Immature natural killer cell (primary cell): Measurements from ENCODE around the gene ASCL3. TPM values are rescaled to one million over a fixed set of nuclear protein-coding genes. Genes with fewer than 3 reads are reported as not detected.
"Not testable (repeated sequence)": the region's sequence is repeated elsewhere in the genome, so short reads cannot be mapped to it uniquely, and the experiment has no call there.

ENCODE experiments used
- DNase-seq, 3 donors: peaks; one replicate each; pipeline ENCODE4 v3.0.0; 2022; ENCODE audit warnings: mixed read lengths in 1 of 3
- H3K27ac Mint-ChIP-seq, 6 donors: one replicate each; pipeline ENCODE4 v1.8.0; 2020; ENCODE audit warnings: mixed read lengths in 6 of 6, mild to moderate bottlenecking in 5 of 6, inconsistent platforms in 4 of 6, moderate library complexity in 3 of 6
- H3K27me3 Mint-ChIP-seq, 3 donors: one replicate each; pipeline ENCODE4 v1.8.0; 2020 to 2021; ENCODE audit warnings: low read depth in 3 of 3, mild to moderate bottlenecking in 3 of 3, mixed read lengths in 3 of 3, moderate library complexity in 3 of 3, inconsistent platforms in 1 of 3
- H3K36me3 Mint-ChIP-seq, 3 donors: one replicate each; pipeline ENCODE4 v1.8.0; 2020; ENCODE audit warnings: mixed read lengths in 3 of 3, inconsistent platforms in 2 of 3, mild to moderate bottlenecking in 2 of 3
- H3K4me1 Mint-ChIP-seq, 2 donors: one replicate each; pipeline ENCODE4 v1.8.0; 2020; ENCODE audit warnings: inconsistent platforms in 2 of 2, mild to moderate bottlenecking in 2 of 2, mixed read lengths in 2 of 2, moderate library complexity in 1 of 2
- H3K4me3 Mint-ChIP-seq, 5 donors: one replicate each; pipeline ENCODE4 v1.8.0; 2020; ENCODE audit warnings: mild to moderate bottlenecking in 5 of 5, mixed read lengths in 5 of 5, inconsistent platforms in 3 of 5, moderate library complexity in 3 of 5
- H3K9me3 Mint-ChIP-seq, 6 donors: one replicate each; pipeline ENCODE4 v1.8.0; 2020; ENCODE audit warnings: mild to moderate bottlenecking in 6 of 6, mixed read lengths in 6 of 6, inconsistent platforms in 4 of 6, moderate library complexity in 3 of 6
- polyA plus RNA-seq, 3 donors: library from polyadenylated mRNA; unstranded; fragments of 300-500 nt; fragmentation: Illumina TruSeq; gene quantifications; one replicate each; pipeline ENCODE4 v1.2.3, GENCODE V29; 2021

Gene ASCL3
- polyA plus RNA-seq, 3 donors from 2014 or later = not detected

DNA sequence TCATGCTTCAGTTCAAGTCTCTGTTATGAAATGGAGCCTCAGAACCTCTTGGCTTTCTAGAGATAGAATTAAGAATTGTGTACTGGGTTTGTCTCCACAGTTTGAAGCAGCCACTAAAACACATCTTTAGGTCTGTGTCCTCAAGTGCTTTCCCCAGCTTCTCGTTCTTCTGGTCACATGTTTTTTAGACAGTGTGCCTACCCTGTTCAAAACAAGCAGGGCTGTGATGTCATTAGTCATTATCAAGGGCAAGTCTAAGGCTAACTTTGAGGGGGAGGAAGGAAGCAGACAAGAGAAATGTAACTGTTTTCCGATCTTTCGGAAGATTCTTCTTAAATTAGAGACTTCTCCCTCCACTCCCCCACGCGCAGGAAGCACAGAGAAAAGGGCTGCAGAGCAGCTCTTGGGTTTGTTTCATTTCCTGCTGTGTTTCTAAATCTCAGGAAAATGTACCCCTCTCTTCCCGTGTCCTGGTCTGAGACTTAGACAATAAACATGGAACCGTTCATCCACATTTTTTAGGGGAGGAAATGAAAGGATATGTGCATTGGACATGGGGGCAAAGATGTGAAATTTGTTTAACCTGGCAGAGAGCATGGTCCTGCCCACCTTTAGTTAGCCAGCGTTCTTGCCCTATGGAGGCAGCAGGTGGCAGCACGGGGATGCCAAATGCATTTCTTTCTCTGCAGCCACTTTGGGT lies 28.7 kb downstream of the ASCL3 start:
- Mint-ChIP-seq H3K9me3 (no peaks in the 10 kb centered on the region), H3K4me3 (peak overlapping the region; percentile 31 to 69 (median 40)), H3K4me1 (peaks cover 27 to 45% of the 10 kb centered on the region in 2 donors), H3K27me3 (peaks cover 0 to 5% (median 0%) of the 10 kb centered on the region in 3 donors), H3K36me3 (peaks cover 0 to 8% (median 4%) of the 10 kb centered on the region in 3 donors), H3K27ac (peak overlapping the region in 4 of 6 donors; percentile 11 to 83 (median 70))
- peak; percentile 14 to 36 (median 17) for DNase-seq

DNA sequence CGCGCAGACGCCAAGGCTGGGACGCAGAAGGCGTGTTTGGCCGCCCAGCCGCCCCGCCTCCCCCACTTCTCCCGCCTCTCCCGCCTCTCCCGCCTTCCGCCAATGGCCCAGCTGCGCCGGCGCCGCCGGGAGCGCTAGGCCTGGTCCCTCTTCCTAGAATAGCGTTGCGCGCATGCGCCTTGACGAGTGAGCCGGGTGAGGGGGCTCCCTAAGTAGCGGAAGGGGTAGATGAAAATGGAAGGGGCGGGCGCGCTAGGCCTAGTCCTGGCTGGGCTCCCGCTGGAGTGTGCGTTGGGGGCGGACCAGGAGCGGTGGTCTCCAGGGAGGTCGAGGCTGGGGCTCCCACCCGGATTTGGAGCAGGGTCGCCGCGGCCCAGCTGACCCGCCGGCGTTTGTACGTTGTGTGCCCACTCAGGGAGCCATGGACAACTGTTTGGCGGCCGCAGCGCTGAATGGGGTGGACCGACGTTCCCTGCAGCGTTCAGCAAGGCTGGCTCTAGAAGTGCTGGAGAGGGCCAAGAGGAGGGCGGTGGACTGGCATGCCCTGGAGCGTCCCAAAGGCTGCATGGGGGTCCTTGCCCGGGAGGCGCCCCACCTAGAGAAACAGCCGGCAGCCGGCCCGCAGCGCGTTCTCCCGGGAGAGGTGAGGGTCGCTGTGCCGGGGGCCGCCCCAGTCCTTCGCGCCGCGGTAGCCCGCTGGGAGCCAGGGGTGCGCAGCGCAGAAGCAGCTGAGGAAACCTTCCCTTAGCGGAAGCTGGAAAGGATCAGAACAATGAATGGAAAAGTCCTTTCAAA lies 31.6 kb downstream of the ASCL3 start, which contains the start of gene AKIP1:
Gene AKIP1 (plus strand): TSS at position 161 of the 795 bp plus-strand sequence. CDS start 261 bp downstream, at position 422.
- Mint-ChIP-seq H3K27me3 (peaks cover 0 to 7% (median 2%) of the 10 kb centered on the region in 3 donors), H3K4me3 (peak within 1 kb of the TSS; percentile 91 to 95 (median 92)), H3K9me3 (no peaks in the 10 kb centered on the region), H3K4me1 (peaks cover 29 to 50% of the 10 kb centered on the region in 2 donors), H3K36me3 (no peaks in the 10 kb centered on the region), H3K27ac (peak within 1 kb of the TSS; percentile 57 to 89 (median 78))
- peak; percentile 72 to 82 (median 73) for DNase-seq

DNA sequence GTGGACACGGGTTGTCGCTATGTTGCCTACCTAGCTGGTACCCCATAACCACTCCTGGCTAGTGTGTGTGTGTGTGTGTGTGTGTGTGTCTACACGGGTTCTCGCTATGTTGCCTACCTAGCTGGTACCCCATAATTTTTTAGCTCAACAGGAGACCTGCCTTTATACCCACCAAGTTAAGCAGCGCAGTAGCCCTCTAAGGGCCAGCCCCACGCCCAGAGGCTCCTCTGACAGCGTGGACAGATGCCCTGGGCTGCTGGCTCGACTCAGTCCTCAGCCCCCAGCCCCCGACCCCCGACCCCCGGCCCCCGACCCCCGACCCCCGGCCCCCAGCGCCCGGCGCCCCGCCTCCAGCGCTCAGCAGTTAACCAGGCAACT lies 32.2 kb downstream of the ASCL3 start:
- Mint-ChIP-seq H3K36me3 (no peaks in the 10 kb centered on the region), H3K9me3 (no peaks in the 10 kb centered on the region), H3K4me1 (peaks cover 29 to 50% of the 10 kb centered on the region in 2 donors), H3K27ac (peak overlapping the region in 4 of 6 donors; percentile 4 to 72 (median 50)), H3K4me3 (peak overlapping the region; percentile 86 to 93 (median 92)), H3K27me3 (peaks cover 0 to 5% (median 2%) of the 10 kb centered on the region in 3 donors)
- DNase-seq = peak in 1 of 3 donors; percentile 7

DNA sequence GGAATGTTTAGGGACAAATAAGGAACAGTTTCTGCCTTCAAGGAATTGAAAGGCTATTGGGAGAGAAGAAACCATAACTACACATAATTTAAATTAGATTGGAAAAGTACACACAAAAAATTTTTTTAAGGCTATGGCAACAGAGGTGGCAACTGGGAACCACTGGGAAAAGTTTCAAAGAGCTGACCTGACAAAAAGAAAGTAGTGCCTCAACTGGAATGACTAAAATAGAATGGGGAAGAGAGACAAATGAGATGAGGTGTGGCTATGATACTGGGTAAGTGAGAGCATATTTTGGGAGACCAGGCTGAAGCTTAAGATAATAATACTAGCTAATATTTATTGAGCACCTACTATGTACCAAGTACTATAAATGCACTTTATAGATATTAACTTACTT lies 34.7 kb downstream of the ASCL3 start:
- Mint-ChIP-seq H3K9me3 (no peaks in the 10 kb centered on the region), H3K36me3 (no peaks in the 10 kb centered on the region), H3K27me3 (peaks cover 0 to 8% (median 2%) of the 10 kb centered on the region in 3 donors), H3K27ac (no peak overlapping the region), H3K4me3 (no peak overlapping the region), H3K4me1 (peaks cover 19 to 32% of the 10 kb centered on the region in 2 donors)
- no peak for DNase-seq

DNA sequence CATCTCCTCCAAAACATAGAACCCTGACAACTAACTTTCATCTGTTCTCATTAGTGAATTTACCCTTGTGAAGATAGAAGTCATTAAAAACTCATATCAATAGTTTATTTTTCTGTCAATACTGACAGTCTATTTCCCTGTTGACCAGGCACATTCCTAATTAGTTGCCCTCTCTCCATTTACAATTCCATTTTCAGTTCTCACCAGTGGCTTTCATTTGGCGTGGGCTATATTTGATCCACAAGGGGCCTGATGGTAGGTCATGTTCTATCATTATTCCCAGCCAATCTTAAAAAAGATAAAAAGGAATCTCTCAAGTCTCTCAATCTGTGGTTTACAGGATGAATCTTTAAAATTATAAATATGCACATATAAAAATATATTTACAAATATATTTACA lies 35.7 kb downstream of the ASCL3 start:
- Mint-ChIP-seq H3K9me3 (peaks cover 0 to 2% (median 0%) of the 10 kb centered on the region in 6 donors), H3K27me3 (peaks cover 0 to 9% (median 5%) of the 10 kb centered on the region in 3 donors), H3K4me3 (no peak overlapping the region), H3K4me1 (peaks cover 15 to 28% of the 10 kb centered on the region in 2 donors), H3K27ac (no peak overlapping the region), H3K36me3 (no peaks in the 10 kb centered on the region)
- no peak for DNase-seq

DNA sequence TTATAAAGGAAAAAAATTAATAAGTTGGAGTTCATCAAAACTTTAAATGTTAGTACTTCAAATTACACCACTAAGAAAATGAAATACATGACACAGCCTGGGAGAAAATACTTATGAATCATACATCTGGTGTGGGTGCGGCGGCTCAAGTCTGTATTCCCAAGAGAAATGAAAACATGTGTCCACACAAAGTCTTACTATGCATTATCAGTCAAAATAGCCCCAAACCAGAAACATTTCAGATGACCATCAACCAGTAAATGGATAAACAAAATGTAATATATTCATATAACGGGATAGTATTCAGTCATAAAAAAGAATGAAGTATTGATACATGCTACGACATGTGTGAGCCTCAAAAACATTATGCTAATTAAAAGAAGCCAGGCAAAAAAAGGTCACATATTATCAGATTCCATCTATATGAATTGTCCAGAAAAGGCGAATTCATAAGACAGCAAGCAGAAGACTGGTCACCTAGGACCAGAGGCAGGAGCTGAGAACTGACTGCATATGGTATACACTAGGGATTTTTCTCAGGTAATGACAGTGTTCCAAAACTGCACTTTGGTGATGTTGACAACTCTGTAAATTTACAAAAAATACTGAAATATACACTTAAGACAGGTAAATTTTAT lies 37.2 kb downstream of the ASCL3 start:
- DNase-seq = no peak
- H3K4me1 Mint-ChIP-seq = peaks cover 15 to 20% of the 10 kb centered on the region in 2 donors
- H3K9me3 Mint-ChIP-seq = peaks cover 3 to 7% (median 5%) of the 10 kb centered on the region in 6 donors
- H3K27me3 Mint-ChIP-seq = peaks cover 0 to 12% (median 6%) of the 10 kb centered on the region in 3 donors
- H3K27ac Mint-ChIP-seq = no peak overlapping the region
- no peak overlapping the region for H3K4me3 Mint-ChIP-seq
- H3K36me3 Mint-ChIP-seq = peaks cover 0 to 4% (median 0%) of the 10 kb centered on the region in 3 donors

DNA sequence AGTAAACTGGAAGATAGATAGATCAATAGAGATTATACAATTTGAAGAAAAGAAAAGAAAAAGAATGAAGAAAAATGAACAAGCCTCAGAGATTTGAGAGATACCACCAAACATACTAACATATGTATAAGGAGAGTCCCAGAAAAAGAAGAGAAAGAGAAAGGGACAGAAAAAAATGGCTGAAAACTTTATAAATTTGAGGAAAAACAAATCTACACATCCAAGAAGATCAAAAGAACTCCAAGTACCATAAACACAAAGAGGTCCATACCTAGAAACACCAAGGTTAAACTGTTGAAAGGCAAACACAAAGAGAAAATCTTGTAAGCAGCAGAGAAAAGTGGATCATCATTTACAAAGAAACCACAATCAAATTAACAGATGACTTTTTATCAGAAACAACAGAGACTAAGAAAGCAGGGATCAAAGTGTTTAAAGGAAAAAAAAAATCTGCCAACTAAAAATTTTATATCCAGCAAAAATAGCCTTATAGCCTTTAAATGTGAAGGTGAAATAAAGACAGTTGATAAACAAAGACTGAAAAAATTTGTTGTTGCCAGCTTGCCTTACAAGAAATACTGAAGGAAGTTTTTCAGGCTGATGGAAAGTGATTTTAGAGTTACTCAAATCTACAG lies 43.6 kb downstream of the ASCL3 start:
- Mint-ChIP-seq H3K4me3 (no peak overlapping the region), H3K4me1 (no peaks in the 10 kb centered on the region)

DNA sequence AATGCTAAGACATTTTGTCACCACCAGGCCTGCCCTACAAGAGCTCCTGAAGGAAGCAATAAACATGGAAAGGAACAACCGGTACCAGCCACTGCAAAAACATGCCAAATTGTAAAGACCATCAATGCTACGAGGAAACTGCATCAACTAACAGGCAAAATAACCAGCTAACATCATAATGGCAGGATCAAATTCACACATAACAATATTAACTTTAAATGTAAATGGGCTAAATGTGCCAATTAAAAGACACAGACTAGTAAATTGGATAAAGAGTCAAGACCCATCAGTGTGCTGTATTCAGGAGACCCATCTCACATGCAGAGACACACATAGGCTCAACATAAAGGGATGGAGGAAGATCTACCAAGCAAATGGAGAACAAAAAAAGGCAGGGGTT lies 51.6 kb downstream of the ASCL3 start:
- not testable (repeated sequence) for H3K4me1 Mint-ChIP-seq, H3K36me3 Mint-ChIP-seq, H3K4me3 Mint-ChIP-seq, H3K27ac Mint-ChIP-seq, H3K27me3 Mint-ChIP-seq, DNase-seq
- peaks cover under 1 to 10% (median 6%) of the 10 kb centered on the region in 6 donors for H3K9me3 Mint-ChIP-seq

More for the DNA sequence above, 43.6 kb downstream of the ASCL3 start:
- no peak for DNase-seq
- no peak overlapping the region for H3K27ac Mint-ChIP-seq
- H3K27me3 Mint-ChIP-seq = peaks cover 3 to 10% (median 7%) of the 10 kb centered on the region in 3 donors
- peaks cover 4 to 15% (median 10%) of the 10 kb centered on the region in 3 donors for H3K36me3 Mint-ChIP-seq
- peaks cover 10 to 37% (median 20%) of the 10 kb centered on the region in 6 donors for H3K9me3 Mint-ChIP-seq

Other genes starting within 250 kb of the ASCL3 start
- 10 to 100 TPM in 1 of 3 donors, 1 to 10 TPM in 2; 5.4 to 20.7 (median 7.3) TPM for gene AKIP1, start 31.8 kb downstream of the ASCL3 start, polyA plus RNA-seq
- not detected for gene C11orf16, start 10.1 kb downstream of the ASCL3 start, polyA plus RNA-seq
- gene TMEM9B, start 21.4 kb upstream of the ASCL3 start, polyA plus RNA-seq = 100 to 1,000 TPM; 132 to 186 (median 141) TPM
- 1 to 10 TPM in 1 of 3 donors, under 1 TPM in 1, not detected in 1; 0.19 to 1.1 TPM for gene NRIP3, start 61.0 kb upstream of the ASCL3 start, polyA plus RNA-seq
- gene SCUBE2, start 148.6 kb upstream of the ASCL3 start, polyA plus RNA-seq = not detected